Measurements from ENCODE around the gene KRTAP9-8. TPM values are rescaled to one million over a fixed set of nuclear protein-coding genes. Genes with fewer than 3 reads are reported as not detected.
"Not testable (repeated sequence)": the region's sequence is repeated elsewhere in the genome, so short reads cannot be mapped to it uniquely, and the experiment has no call there.

Gene KRTAP9-8
- total RNA-seq (not detected), polyA plus RNA-seq (not detected), total RNA-seq (0 reads per million in 6 experiments)

GRCh38 chr17:41237949-41238437 lies at the start of gene KRTAP9-8:
TSS of gene KRTAP9-8 (plus strand) at chr17:41237999. CDS start at chr17:41238052, 53 bp downstream.
- H3K27me3 Mint-ChIP-seq, H3K4me1 Mint-ChIP-seq, H3K4me3 Mint-ChIP-seq, ATAC-seq, DNase-seq, POLR2A ChIA-PET, H3K36me3 Mint-ChIP-seq: not testable (repeated sequence)
- H3K27ac Mint-ChIP-seq, result peak within 1 kb of the TSS in 1 of 10 donors; percentile 33
- peaks cover 0 to 19% (median 4%) of the 10 kb centered on the region in 9 donors for H3K9me3 Mint-ChIP-seq

GRCh38 chr17:41189837-41190318 lies 47.9 kb upstream of the KRTAP9-8 start, which contains the start of gene KRTAP9-1:
TSS of gene KRTAP9-1 (plus strand) at chr17:41189887. CDS start at chr17:41189887, 0 bp downstream.
- H3K36me3 Mint-ChIP-seq, DNase-seq, H3K4me3 Mint-ChIP-seq, H3K4me1 Mint-ChIP-seq, ATAC-seq, POLR2A ChIA-PET: not testable (repeated sequence)
- Mint-ChIP-seq H3K27ac (peak within 1 kb of the TSS in 1 of 10 donors; percentile 57), H3K27me3 (peaks cover 0 to 11% (median 4%) of the 10 kb centered on the region in 5 donors), H3K9me3 (peaks cover 0 to 11% (median 0%) of the 10 kb centered on the region in 9 donors)

- Mint-ChIP-seq H3K27ac (peak overlapping the region in 1 of 10 donors; percentile 57), H3K9me3 (peaks cover 0 to 11% (median 0%) of the 10 kb centered on the region in 9 donors), H3K27me3 (peaks cover 0 to 11% (median 4%) of the 10 kb centered on the region in 5 donors), H3K4me1 (peaks cover 0 to 6% (median 0%) of the 10 kb centered on the region in 4 donors), H3K4me3 (no peak overlapping the region), H3K36me3 (no peaks in the 10 kb centered on the region)
- POLR2A ChIA-PET, result no interaction called here
- ATAC-seq (no peak), DNase-seq (no peak)
Measured at GRCh38 chr17:41190328-41190727, 47.5 kb upstream of the KRTAP9-8 start.

- peaks cover 0 to 16% (median 5%) of the 10 kb centered on the region in 9 donors for H3K9me3 Mint-ChIP-seq
- peaks cover 0 to 2% (median 0%) of the 10 kb centered on the region in 4 donors for H3K4me1 Mint-ChIP-seq
- H3K27ac Mint-ChIP-seq, result no peak overlapping the region
- DNase-seq (no peak), ATAC-seq (no peak)
- H3K4me3 Mint-ChIP-seq, result no peak overlapping the region
- peaks cover 0 to 3% (median 0%) of the 10 kb centered on the region in 5 donors for H3K27me3 Mint-ChIP-seq
- no peaks in the 10 kb centered on the region for H3K36me3 Mint-ChIP-seq
- POLR2A ChIA-PET, result no interaction called here
Measured at GRCh38 chr17:41196068-41196467, 41.7 kb upstream of the KRTAP9-8 start.

GRCh38 chr17:41199421-41200078 lies 38.2 kb upstream of the KRTAP9-8 start:
- H3K27me3 Mint-ChIP-seq, result peaks cover 0 to 3% (median 0%) of the 10 kb centered on the region in 5 donors
- peak overlapping the region in 1 of 10 donors; percentile 11 for H3K27ac Mint-ChIP-seq

GRCh38 chr17:41211845-41212466 lies 25.8 kb upstream of the KRTAP9-8 start:
- no peak for DNase-seq
- Mint-ChIP-seq H3K36me3 (peaks cover 0 to 2% (median 0%) of the 10 kb centered on the region in 3 donors), H3K4me1 (peaks cover 0 to 14% (median 11%) of the 10 kb centered on the region in 4 donors), H3K4me3 (no peak overlapping the region), H3K27ac (peak overlapping the region in 1 of 10 donors; percentile 48), H3K9me3 (peaks cover 0 to 6% (median 0%) of the 10 kb centered on the region in 9 donors), H3K27me3 (peaks cover 0 to 15% (median 2%) of the 10 kb centered on the region in 5 donors)
- no peak for ATAC-seq
- POLR2A ChIA-PET, result interaction anchor here (1.7 kb wide), 1 partner anchor 96 kb away, joined by 4 read pairs; no protein-coding TSS in a partner anchor

More at GRCh38 chr17:41199421-41200078, 38.2 kb upstream of the KRTAP9-8 start:
- Mint-ChIP-seq H3K4me1 (no peaks in the 10 kb centered on the region), H3K4me3 (no peak overlapping the region), H3K9me3 (peaks cover 0 to 9% (median 5%) of the 10 kb centered on the region in 9 donors), H3K36me3 (no peaks in the 10 kb centered on the region)
- DNase-seq, result no peak
- no peak for ATAC-seq
- POLR2A ChIA-PET, result no interaction called here

- ATAC-seq (no peak), DNase-seq (no peak)
- H3K27ac Mint-ChIP-seq, result peak overlapping the region in 2 of 10 donors; percentile 19 to 37
- H3K36me3 Mint-ChIP-seq, result peaks cover 0 to 2% (median 0%) of the 10 kb centered on the region in 3 donors
- H3K9me3 Mint-ChIP-seq, result peaks cover 0 to 6% (median 0%) of the 10 kb centered on the region in 9 donors
- no peak overlapping the region for H3K4me3 Mint-ChIP-seq
- peaks cover 0 to 16% (median 2%) of the 10 kb centered on the region in 5 donors for H3K27me3 Mint-ChIP-seq
- peaks cover 0 to 14% (median 11%) of the 10 kb centered on the region in 4 donors for H3K4me1 Mint-ChIP-seq
- POLR2A ChIA-PET, result interaction anchor here (0.7 to 1.7 kb wide), 2 partner anchors 16 to 96 kb away, joined by 4 read pairs; no protein-coding TSS in a partner anchor
Measured at GRCh38 chr17:41212524-41213169, 25.2 kb upstream of the KRTAP9-8 start.

GRCh38 chr17:41215681-41216080 lies 22.1 kb upstream of the KRTAP9-8 start:
- Mint-ChIP-seq H3K27me3 (peaks cover 0 to 12% (median 2%) of the 10 kb centered on the region in 5 donors), H3K4me3 (peak overlapping the region in 1 of 10 donors; percentile 35), H3K9me3 (peaks cover 0 to 10% (median 5%) of the 10 kb centered on the region in 9 donors), H3K4me1 (peaks cover 0 to 14% (median 11%) of the 10 kb centered on the region in 4 donors), H3K36me3 (peaks cover 0 to 4% (median 4%) of the 10 kb centered on the region in 3 donors), H3K27ac (no peak overlapping the region)
- ATAC-seq (no peak), DNase-seq (no peak)
- POLR2A ChIA-PET, result interaction anchor here (0.6 kb wide), 1 partner anchor 653 kb away, joined by 4 read pairs; no protein-coding TSS in a partner anchor

GRCh38 chr17:41223821-41224220 lies 14.0 kb upstream of the KRTAP9-8 start:
- peaks cover 0 to 8% (median 3%) of the 10 kb centered on the region in 5 donors for H3K27me3 Mint-ChIP-seq
- no peak overlapping the region for H3K4me3 Mint-ChIP-seq
- H3K36me3 Mint-ChIP-seq, result peaks cover 0 to 4% (median 4%) of the 10 kb centered on the region in 3 donors
- no peak for DNase-seq
- H3K4me1 Mint-ChIP-seq, result peaks cover 0 to 11% (median 1%) of the 10 kb centered on the region in 4 donors
- POLR2A ChIA-PET, result no interaction called here
- H3K9me3 Mint-ChIP-seq, result peaks cover 0 to 15% (median 6%) of the 10 kb centered on the region in 9 donors
- no peak overlapping the region for H3K27ac Mint-ChIP-seq
- no peak for ATAC-seq

- Mint-ChIP-seq H3K4me1 (peaks cover 4 to 27% (median 10%) of the 10 kb centered on the region in 4 donors), H3K27me3 (peaks cover 0 to 8% (median 3%) of the 10 kb centered on the region in 5 donors), H3K27ac (peak overlapping the region in 1 of 10 donors; percentile 27), H3K4me3 (no peak overlapping the region), H3K9me3 (peaks cover 0 to 9% (median 0%) of the 10 kb centered on the region in 9 donors), H3K36me3 (no peaks in the 10 kb centered on the region)
- POLR2A ChIA-PET, result no interaction called here
- DNase-seq, result no peak
- ATAC-seq, result no peak
Measured at GRCh38 chr17:41226051-41226450, 11.7 kb upstream of the KRTAP9-8 start.

- H3K27me3 Mint-ChIP-seq, POLR2A ChIA-PET, H3K36me3 Mint-ChIP-seq, H3K4me3 Mint-ChIP-seq, H3K9me3 Mint-ChIP-seq, ATAC-seq, DNase-seq: not testable (repeated sequence)
- Mint-ChIP-seq H3K4me1 (peaks cover 4 to 23% (median 9%) of the 10 kb centered on the region in 4 donors), H3K27ac (peak within 1 kb of the TSS in 1 of 10 donors; percentile 27)
Measured at GRCh38 chr17:41226598-41227095, 11.2 kb upstream of the KRTAP9-8 start, which contains the start of gene KRTAP9-2. TSS of gene KRTAP9-2 (plus strand) at chr17:41226648. CDS start at chr17:41226655, 7 bp downstream.

- ATAC-seq, result no peak
Measured at GRCh38 chr17:41230094-41230493, 7.7 kb upstream of the KRTAP9-8 start.

More at GRCh38 chr17:41230094-41230493, 7.7 kb upstream of the KRTAP9-8 start:
- Mint-ChIP-seq H3K9me3 (peaks cover 0 to 9% (median 0%) of the 10 kb centered on the region in 9 donors), H3K4me3 (no peak overlapping the region), H3K27ac (peak overlapping the region in 4 of 10 donors; percentile 10 to 52 (median 28)), H3K27me3 (peaks cover 0 to 7% (median 4%) of the 10 kb centered on the region in 5 donors), H3K4me1 (peaks cover 4 to 16% (median 10%) of the 10 kb centered on the region in 4 donors), H3K36me3 (no peaks in the 10 kb centered on the region)
- no peak for DNase-seq
- POLR2A ChIA-PET, result no interaction called here

Measured in naive thymus-derived CD8-positive, alpha-beta T cell (primary cell).